Dendritic cell treated with granulocyte-macrophage colony-stimulating factor and Interleukin-4, amounts not matched to agents 40 ng/mL and 50 ng/mL, for 4 days (primary cell): ENCODE results near the gene ZFAND5.

ENCODE experiments used
- H3K27ac Mint-ChIP-seq: one replicate; pipeline ENCODE4 v1.8.0; 2022; ENCODE audit warnings: mild to moderate bottlenecking, mixed read lengths
- H3K27me3 Mint-ChIP-seq: one replicate; pipeline ENCODE4 v1.8.0; 2022; ENCODE audit warnings: mild to moderate bottlenecking, mixed read lengths
- H3K36me3 Mint-ChIP-seq: one replicate; pipeline ENCODE4 v1.8.0; 2022; ENCODE audit warnings: low read depth, mixed read lengths
- H3K4me1 Mint-ChIP-seq: one replicate; pipeline ENCODE4 v1.8.0; 2022; ENCODE audit warnings: low read depth, mixed read lengths
- H3K4me3 Mint-ChIP-seq: one replicate; pipeline ENCODE4 v1.8.0; 2022; ENCODE audit warnings: mild to moderate bottlenecking, moderate library complexity, mixed read lengths
- H3K9me3 Mint-ChIP-seq: one replicate; pipeline ENCODE4 v1.8.0; 2022; ENCODE audit warnings: mixed read lengths
- intact Hi-C: fragments of 100-400 bp; cut with micrococcal nuclease; formaldehyde crosslinking; loops from one replicate; pipeline ENCODE4 v1.15.0; 2022

The ZFAND5 gene

DNA sequence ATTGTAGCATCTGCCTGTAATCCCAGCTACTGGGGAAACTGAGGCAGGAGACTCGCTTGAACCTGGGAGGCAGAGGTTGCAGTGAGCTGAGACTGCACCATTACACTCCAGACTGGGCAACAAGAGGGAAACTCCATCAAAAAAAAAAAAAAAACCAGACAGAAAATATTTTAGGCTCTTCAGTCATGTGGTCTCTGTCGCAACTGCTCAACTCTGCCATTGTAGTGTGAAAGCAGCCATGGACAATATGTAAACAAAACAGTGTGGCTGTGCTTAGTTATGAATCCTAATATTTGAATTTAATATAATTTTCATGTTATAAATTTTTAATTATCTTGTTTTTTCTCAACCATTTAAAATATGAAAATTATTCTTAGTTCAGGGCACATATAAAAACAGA is 38.4 kb downstream of the ZFAND5 start:
- H3K4me1 Mint-ChIP-seq, result peaks cover 13% of the 10 kb centered on the region
- H3K36me3 Mint-ChIP-seq, result peaks cover 91% of the 10 kb centered on the region
- H3K27ac Mint-ChIP-seq, result no peak overlapping the region
- intact Hi-C loops, result no loop called here
- no peaks in the 10 kb centered on the region for H3K9me3 Mint-ChIP-seq
- H3K4me3 Mint-ChIP-seq, result no peak overlapping the region
- no peaks in the 10 kb centered on the region for H3K27me3 Mint-ChIP-seq

DNA sequence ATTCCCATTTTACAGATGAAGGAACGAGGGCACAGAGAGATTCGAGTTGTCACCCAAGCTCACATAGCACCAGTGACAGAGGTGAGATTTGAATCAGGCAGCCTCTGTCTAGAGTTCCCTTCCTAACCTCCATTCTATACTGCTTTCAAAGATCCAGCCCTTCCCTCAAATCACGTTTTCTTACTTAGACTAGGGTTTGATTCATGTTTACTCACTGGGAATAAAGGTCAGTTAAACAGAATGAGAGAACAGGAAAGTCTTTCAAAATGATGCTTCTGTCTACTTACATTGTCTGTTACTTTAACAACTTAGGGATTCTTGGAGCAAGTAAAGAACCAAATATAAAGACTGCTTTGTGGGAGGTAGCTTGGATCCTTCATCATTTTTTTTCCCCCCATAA is 40.0 kb downstream of the ZFAND5 start:
- Mint-ChIP-seq H3K9me3 (no peaks in the 10 kb centered on the region), H3K4me1 (peaks cover 6% of the 10 kb centered on the region), H3K27me3 (no peaks in the 10 kb centered on the region), H3K27ac (no peak overlapping the region), H3K4me3 (no peak overlapping the region), H3K36me3 (peaks cover 79% of the 10 kb centered on the region)
- intact Hi-C loops, result no loop called here

DNA sequence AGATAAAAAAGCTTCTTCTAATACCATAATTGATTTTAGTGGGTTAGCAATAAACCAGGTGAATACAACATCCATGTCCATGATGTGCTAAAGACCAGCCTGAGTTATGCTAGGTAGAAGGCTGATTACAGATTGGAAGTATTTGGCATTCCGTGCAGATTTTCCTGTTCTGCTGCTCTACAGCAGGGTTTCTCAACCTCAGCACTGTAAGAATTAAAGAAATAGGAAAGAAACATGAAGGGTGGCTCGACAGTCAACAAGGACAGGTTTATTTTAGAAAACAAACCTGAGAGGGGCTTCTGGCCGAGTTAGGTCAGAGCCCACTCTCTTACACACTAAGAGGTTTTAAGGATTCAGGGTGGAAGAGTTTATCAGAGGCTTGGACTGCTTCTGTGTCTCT is 42.3 kb downstream of the ZFAND5 start:
- Mint-ChIP-seq H3K4me3 (no peak overlapping the region), H3K9me3 (no peaks in the 10 kb centered on the region), H3K36me3 (peaks cover 76% of the 10 kb centered on the region), H3K27ac (no peak overlapping the region), H3K4me1 (peaks cover 15% of the 10 kb centered on the region), H3K27me3 (no peaks in the 10 kb centered on the region)
- intact Hi-C loops, result no loop called here

DNA sequence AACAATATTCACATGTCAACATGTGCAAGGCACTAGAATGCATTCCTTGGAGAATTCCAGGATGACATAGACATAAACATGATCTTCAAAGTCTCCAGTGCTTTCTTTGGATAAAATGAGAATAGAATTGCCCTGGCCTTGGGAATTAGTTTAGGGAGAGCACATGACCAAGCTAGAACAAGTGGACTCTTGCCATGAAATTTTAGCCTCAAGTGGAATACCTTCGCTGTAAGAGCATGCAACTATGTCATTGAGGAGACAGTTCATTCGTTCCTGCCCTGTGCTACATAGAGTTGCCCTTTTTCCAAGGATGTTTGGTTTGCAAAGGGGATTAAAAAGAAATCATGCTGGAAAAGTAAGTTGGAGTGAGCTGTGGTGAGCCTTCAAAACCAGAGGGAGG is 42.7 kb downstream of the ZFAND5 start:
- peaks cover 72% of the 10 kb centered on the region for H3K36me3 Mint-ChIP-seq
- H3K4me3 Mint-ChIP-seq, result no peak overlapping the region
- no peaks in the 10 kb centered on the region for H3K9me3 Mint-ChIP-seq
- H3K27ac Mint-ChIP-seq, result no peak overlapping the region
- H3K4me1 Mint-ChIP-seq, result peaks cover 15% of the 10 kb centered on the region
- intact Hi-C loops, result no loop called here
- no peaks in the 10 kb centered on the region for H3K27me3 Mint-ChIP-seq

DNA sequence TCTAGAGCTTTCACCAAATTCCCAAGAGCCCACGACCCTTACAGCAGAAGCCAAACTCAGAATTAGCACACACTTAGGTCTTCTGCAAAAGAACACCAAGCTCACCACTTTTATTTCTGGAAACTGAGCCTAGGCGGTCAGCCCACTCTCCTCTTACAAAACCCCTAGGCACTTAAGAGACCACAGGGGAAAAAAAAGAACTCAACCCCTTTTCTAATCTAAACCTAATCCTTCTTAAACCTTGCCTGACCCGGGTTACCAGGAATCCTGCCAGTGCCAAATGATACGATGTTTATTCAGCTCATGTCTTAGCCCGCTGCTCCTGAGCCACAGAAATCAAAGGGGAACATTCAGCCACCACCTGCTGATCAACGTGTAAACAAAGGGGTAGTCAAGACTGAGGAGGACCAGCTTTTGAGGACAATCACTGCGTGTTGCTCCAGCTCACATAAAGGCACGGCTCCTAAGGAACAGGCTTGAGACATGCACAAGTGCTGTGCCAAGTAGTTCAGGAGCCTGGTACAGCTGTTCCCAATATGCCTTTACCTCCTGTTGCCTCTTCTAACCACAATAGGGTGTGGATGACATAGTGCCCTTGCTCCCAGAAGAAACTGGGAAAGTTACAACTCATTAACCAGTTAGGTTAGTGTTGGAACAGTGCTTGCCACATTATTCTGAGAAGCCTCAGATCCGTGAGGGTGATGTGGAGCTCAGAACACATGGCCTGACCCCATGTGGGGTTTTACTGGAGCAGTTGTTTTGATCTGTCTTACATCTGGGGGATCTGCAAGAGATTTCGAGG is 49.3 kb downstream of the ZFAND5 start:
- Mint-ChIP-seq H3K36me3 (peaks cover 70% of the 10 kb centered on the region), H3K27ac (peak overlapping the region; percentile 69), H3K4me1 (peaks cover 44% of the 10 kb centered on the region), H3K27me3 (no peaks in the 10 kb centered on the region), H3K9me3 (no peaks in the 10 kb centered on the region), H3K4me3 (no peak overlapping the region)
- intact Hi-C loops, result no loop called here

DNA sequence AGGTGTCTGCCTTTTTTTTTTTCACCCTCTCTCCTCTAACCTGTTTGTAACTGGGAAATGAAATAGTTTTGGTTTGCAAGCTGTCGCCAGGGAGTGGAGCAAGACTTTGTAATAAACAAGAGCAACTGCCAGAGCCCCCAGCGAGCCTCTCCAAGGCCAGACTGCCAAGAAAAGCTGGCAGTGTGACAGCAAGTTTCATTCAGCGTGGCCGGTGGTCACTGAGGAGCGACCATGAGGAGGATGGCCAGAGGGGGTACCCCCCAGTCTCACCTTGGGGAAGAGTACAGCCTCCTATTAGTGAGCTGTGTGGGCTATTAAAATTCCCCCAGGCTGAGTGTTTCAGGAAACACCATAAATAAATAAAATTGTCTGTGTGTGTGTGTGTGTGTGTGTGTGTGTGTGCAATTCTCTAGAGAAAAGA is 49.9 kb downstream of the ZFAND5 start:
- intact Hi-C loops, result no loop called here
- Mint-ChIP-seq H3K36me3 (peaks cover 70% of the 10 kb centered on the region), H3K4me3 (no peak overlapping the region), H3K27me3 (no peaks in the 10 kb centered on the region), H3K9me3 (no peaks in the 10 kb centered on the region), H3K4me1 (peaks cover 46% of the 10 kb centered on the region), H3K27ac (peak overlapping the region; percentile 69)

DNA sequence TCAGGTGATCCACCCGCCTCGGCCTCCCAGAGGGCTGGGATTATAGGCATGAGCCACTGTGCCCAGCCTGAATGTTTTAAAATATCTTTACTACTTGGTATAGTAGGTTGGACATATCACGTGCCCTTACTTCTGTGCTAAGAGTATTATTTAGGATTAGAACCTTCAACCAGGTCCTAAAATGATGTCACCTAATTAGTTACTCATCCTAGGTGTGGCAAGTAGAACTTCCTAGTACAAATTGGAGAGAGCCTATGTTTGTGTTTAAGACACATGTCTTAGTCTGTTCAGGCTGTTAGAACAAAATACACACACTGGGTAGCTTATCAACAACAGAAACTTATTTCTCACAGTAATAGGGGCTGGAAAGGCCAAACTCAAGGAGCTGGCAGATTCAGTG is 51.5 kb downstream of the ZFAND5 start:
- H3K4me3 Mint-ChIP-seq, result no peak overlapping the region
- H3K27ac Mint-ChIP-seq, result no peak overlapping the region
- H3K9me3 Mint-ChIP-seq, result no peaks in the 10 kb centered on the region
- H3K36me3 Mint-ChIP-seq, result peaks cover 66% of the 10 kb centered on the region
- intact Hi-C loops, result no loop called here
- H3K4me1 Mint-ChIP-seq, result peaks cover 52% of the 10 kb centered on the region
- H3K27me3 Mint-ChIP-seq, result no peaks in the 10 kb centered on the region

DNA sequence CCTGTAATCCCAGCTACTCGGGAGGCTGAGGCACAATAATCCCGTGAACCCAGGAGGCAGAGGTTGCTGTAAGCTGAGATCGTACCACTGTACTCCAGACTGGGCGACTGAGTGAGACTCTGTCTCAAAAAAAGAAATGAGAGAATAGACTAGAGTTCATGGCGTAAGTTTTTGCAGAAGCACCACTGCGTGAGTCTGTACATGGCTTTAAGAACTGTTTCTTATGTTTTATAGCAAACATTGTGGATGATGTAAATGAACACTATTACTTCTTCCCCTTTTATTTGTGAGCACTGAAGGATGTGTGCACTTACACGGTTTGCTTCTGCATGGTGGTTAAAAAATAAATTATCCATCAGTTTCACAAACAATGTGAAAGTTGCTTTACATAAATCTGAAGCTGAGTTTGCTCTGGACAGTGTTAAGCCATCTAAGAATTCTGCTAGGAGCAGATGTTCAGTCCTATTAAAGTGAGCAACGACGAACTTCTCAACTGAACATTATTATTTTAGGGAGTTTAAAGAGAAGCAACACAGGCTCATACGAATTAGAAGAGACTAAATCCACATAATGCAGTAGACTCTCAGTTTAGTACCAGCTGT is 52.5 kb downstream of the ZFAND5 start:
- Mint-ChIP-seq H3K4me3 (peak overlapping the region; percentile 59), H3K27ac (peak overlapping the region; percentile 42), H3K27me3 (no peaks in the 10 kb centered on the region), H3K36me3 (peaks cover 65% of the 10 kb centered on the region), H3K9me3 (no peaks in the 10 kb centered on the region), H3K4me1 (peaks cover 46% of the 10 kb centered on the region)
- intact Hi-C loops, result no loop called here

DNA sequence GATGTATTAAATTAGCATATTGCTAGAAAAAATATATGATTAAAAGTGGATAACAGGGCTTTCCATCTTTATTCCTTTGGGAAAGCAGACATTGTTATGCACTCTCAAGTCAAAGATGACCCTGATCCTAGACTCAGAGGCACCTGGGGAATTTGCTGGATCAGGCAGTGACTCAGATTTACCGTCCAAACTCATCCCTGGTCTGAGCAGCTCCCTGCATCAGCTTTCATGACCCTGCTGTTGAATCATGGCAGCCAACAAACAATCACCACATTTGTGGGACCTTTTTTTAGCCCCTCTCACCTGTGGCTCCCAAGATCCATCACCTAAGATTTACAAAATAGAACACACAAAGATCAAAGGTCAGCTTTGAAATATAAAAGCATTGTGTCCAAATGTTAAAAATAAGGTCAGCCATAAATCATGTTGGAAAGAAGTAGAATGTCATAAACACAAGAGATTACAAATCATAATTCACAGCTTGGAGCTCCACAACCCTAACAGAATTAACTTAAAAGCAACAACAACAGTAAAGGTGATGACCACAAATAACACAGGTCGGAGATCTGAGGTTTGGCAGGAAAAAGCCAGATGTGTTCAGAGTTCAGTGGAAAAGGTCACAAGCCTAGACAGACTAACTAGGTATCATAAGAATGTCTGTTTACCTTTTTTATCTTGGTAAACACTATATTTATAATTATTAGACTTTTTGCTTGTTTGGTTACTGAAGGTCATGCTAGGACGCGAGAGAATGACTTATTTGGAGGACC is 55.5 kb downstream of the ZFAND5 start:
- Mint-ChIP-seq H3K27me3 (no peaks in the 10 kb centered on the region), H3K4me3 (no peak overlapping the region), H3K27ac (peak overlapping the region; percentile 50), H3K4me1 (peaks cover 39% of the 10 kb centered on the region), H3K36me3 (peaks cover 52% of the 10 kb centered on the region), H3K9me3 (no peaks in the 10 kb centered on the region)
- intact Hi-C loops, result loop anchor here (10.0 kb wide), 3 partner anchors 405 to 845 kb away; partner anchors contain the start of genes ALDH1A1 and ANXA1

DNA sequence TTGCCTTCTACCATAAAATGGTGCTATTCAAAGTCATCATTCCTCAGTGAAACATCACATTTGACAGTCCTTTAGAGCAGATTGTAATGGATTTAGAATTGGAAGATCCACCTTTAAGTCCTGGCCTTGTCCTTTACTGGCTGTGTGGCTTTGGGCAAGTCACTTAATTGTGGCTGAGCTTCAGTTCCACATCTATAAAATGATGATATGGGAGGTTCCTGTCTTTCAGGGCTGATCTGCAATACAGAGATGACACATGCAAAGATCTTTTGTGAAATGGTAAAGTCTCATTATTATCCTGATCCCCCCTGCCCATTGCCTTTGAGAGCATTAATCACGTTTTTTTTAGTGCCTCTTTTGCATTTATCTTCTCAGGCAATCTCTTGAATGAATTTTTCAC is 58.2 kb downstream of the ZFAND5 start:
- Mint-ChIP-seq H3K36me3 (peaks cover 33% of the 10 kb centered on the region), H3K4me3 (peak overlapping the region; percentile 75), H3K9me3 (no peaks in the 10 kb centered on the region), H3K27me3 (no peaks in the 10 kb centered on the region), H3K4me1 (peaks cover 51% of the 10 kb centered on the region), H3K27ac (peak overlapping the region; percentile 96)
- intact Hi-C loops, result loop anchor here (10.0 kb wide), 3 partner anchors 402 to 848 kb away; partner anchors contain the start of genes ALDH1A1 and ANXA1

DNA sequence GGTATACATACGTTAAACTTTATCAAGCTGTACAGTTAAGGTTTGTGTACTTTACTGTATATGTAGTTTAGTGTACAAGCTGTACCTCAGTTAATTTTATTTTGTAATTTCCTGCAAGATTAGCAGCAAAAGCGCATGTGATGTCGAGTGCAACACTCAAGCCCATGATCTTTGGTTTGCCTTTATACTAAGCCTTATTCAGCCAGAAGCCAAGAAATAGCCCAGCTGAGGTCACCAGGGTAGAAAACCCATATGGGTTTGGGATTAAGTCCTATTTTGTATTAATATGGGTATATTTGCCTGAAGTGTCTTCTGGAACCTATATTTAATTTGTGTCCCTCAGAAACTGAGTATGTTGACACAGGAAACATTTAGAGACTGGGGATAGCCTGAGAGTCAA is 59.3 kb downstream of the ZFAND5 start:
- H3K36me3 Mint-ChIP-seq, result peaks cover 30% of the 10 kb centered on the region
- H3K4me1 Mint-ChIP-seq, result peaks cover 58% of the 10 kb centered on the region
- intact Hi-C loops, result loop anchor here (1.0 to 10.0 kb wide), 5 partner anchors 11 to 849 kb away; partner anchors contain the start of genes ALDH1A1, ANXA1 and ZFAND5
- H3K27ac Mint-ChIP-seq, result peak overlapping the region; percentile 96
- no peaks in the 10 kb centered on the region for H3K27me3 Mint-ChIP-seq
- peak overlapping the region; percentile 77 for H3K4me3 Mint-ChIP-seq
- no peaks in the 10 kb centered on the region for H3K9me3 Mint-ChIP-seq

DNA sequence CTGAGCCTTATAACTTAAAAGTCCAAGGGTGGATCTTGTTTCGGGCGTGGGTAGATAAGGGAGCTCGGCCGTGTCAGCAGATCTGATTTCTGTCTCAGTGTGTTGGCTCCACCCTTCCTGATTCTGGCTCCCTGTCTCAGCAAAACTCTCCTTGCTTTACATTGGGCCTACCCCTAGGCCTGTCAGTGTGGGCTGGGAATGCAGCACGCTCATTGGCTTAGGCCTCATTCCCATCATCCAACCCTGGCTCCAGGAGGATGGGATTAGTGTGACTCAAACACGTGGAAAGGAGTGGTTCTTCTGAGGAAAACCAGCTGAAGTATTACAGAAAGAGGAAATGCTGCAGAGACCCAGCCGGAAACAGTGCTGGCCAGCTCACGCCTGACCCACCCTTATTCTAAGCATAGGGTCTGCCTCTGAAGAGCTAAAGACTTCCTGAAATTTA is 59.9 kb downstream of the ZFAND5 start:
- peaks cover 28% of the 10 kb centered on the region for H3K36me3 Mint-ChIP-seq
- H3K9me3 Mint-ChIP-seq, result no peaks in the 10 kb centered on the region
- H3K27me3 Mint-ChIP-seq, result no peaks in the 10 kb centered on the region
- intact Hi-C loops, result loop anchor here (1.0 to 10.0 kb wide), 5 partner anchors 11 to 850 kb away; partner anchors contain the start of genes ALDH1A1, ANXA1 and ZFAND5
- peak overlapping the region; percentile 77 for H3K4me3 Mint-ChIP-seq
- peaks cover 62% of the 10 kb centered on the region for H3K4me1 Mint-ChIP-seq
- peak overlapping the region; percentile 96 for H3K27ac Mint-ChIP-seq

DNA sequence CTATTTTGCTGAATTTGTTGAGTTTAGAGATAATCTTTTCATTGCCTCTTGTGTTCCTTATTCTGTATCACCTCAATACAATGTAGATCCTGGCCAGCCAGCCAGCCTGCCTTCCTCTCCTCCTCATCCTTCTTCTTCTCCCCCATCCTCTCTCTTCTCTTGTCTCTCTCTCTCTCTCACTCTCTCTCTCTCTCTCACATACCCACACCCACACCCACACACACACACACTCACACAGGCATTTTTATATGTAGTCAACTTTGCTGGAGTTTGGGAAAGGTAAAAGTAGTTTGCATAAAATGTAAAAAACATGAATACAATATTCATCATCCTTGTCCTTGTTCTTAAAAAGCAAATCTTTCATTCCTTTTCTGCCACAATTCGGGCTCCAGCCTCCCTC is 60.5 kb downstream of the ZFAND5 start:
- H3K36me3 Mint-ChIP-seq, result peaks cover 22% of the 10 kb centered on the region
- no peaks in the 10 kb centered on the region for H3K27me3 Mint-ChIP-seq
- H3K9me3 Mint-ChIP-seq, result no peaks in the 10 kb centered on the region
- peak overlapping the region; percentile 96 for H3K27ac Mint-ChIP-seq
- peaks cover 61% of the 10 kb centered on the region for H3K4me1 Mint-ChIP-seq
- peak overlapping the region; percentile 77 for H3K4me3 Mint-ChIP-seq
- intact Hi-C loops, result loop anchor here (2.0 to 10.0 kb wide), 4 partner anchors 60 to 850 kb away; partner anchors contain the start of genes ALDH1A1, ANXA1 and ZFAND5
